DND-41 (cell line): ENCODE measurements around the gene ACO2.
"Not testable (repeated sequence)": the region's sequence is repeated elsewhere in the genome, so short reads cannot be mapped to it uniquely, and the experiment has no call there.

Experiments
- ATAC-seq: fragments of 200-7000 bp; cut with Tn5 transposase; 3 replicates; pipeline ENCODE4 v1.9.1; 2021; ENCODE audit warnings: low read depth; ENCODE audit not compliant: insufficient read depth
- DNase-seq: peaks from one replicate; pipeline ENCODE4 v3.0.0-alpha.2; 2020
- H2AFZ ChIP-seq: 2 replicates; pipeline ENCODE4 v1.6.0; 2012; ENCODE audit warnings: low read depth, low read length
- H3K27ac ChIP-seq: 2 replicates; pipeline ENCODE4 v1.5.1; 2012; ENCODE audit warnings: low read length, inconsistent platforms
- H3K27me3 ChIP-seq: fragments of 200-600 bp; sonication (generic); 2 replicates; pipeline ENCODE4 v1.6.0; 2012; ENCODE audit warnings: low read length, mild to moderate bottlenecking, inconsistent platforms; ENCODE audit not compliant: insufficient read depth, poor library complexity
- H3K36me3 ChIP-seq: 2 replicates; pipeline ENCODE4 v1.5.1; 2012; ENCODE audit warnings: low read length, inconsistent platforms; ENCODE audit not compliant: insufficient read depth
- H3K4me1 ChIP-seq: 2 replicates; pipeline ENCODE4 v1.5.1; 2012; ENCODE audit warnings: mild to moderate bottlenecking, low read length; ENCODE audit not compliant: insufficient read depth
- H3K4me2 ChIP-seq: 2 replicates; pipeline ENCODE4 v1.6.0; 2012; ENCODE audit warnings: mild to moderate bottlenecking, moderate library complexity, low read length, inconsistent platforms; ENCODE audit not compliant: insufficient read depth
- H3K4me3 ChIP-seq, 2 experiments: fragments of 200-600 bp in 1 of 2; shearing (Covaris generic) in 1 of 2; 2 replicates each; pipeline ENCODE4 v1.5.1; 2012 to 2016; ENCODE audit warnings: inconsistent platforms in 2 of 2, low read length in 2 of 2, mild to moderate bottlenecking in 2 of 2, low read depth in 1 of 2, moderate library complexity in 1 of 2
- H3K79me2 ChIP-seq: 2 replicates; pipeline ENCODE4 v1.6.0; 2012; ENCODE audit warnings: low read length, inconsistent platforms; ENCODE audit not compliant: insufficient read depth
- H3K9ac ChIP-seq: 2 replicates; pipeline ENCODE4 v1.6.0; 2012; ENCODE audit warnings: low read depth, mild to moderate bottlenecking, inconsistent platforms, low read length, moderate library complexity
- H3K9me3 ChIP-seq: 2 replicates; pipeline ENCODE4 v1.5.1; 2012; ENCODE audit warnings: low read length, moderate library complexity, mild to moderate bottlenecking, inconsistent platforms; ENCODE audit not compliant: insufficient read depth, severe bottlenecking
- H4K20me1 ChIP-seq: 2 replicates; pipeline ENCODE4 v1.6.0; 2012; ENCODE audit warnings: low read length; ENCODE audit not compliant: insufficient read depth
- EZH2 ChIP-seq: IDR thresholded peaks from 3 replicates; pipeline ENCODE4 v1.6.1; 2012; ENCODE audit warnings: borderline replicate concordance, low read depth, mild to moderate bottlenecking, moderate library complexity, low read length, inconsistent platforms; ENCODE audit not compliant: severe bottlenecking
- TF ChIP-seq, protein P1 (sequence below): IDR thresholded peaks from 2 replicates; pipeline ENCODE4 v1.5.1; 2012; ENCODE audit warnings: borderline replicate concordance, low read length, moderate library complexity, mild to moderate bottlenecking; ENCODE audit not compliant: poor library complexity, severe bottlenecking; ENCODE audit errors: extremely low read depth

ACO2 gene

DNA sequence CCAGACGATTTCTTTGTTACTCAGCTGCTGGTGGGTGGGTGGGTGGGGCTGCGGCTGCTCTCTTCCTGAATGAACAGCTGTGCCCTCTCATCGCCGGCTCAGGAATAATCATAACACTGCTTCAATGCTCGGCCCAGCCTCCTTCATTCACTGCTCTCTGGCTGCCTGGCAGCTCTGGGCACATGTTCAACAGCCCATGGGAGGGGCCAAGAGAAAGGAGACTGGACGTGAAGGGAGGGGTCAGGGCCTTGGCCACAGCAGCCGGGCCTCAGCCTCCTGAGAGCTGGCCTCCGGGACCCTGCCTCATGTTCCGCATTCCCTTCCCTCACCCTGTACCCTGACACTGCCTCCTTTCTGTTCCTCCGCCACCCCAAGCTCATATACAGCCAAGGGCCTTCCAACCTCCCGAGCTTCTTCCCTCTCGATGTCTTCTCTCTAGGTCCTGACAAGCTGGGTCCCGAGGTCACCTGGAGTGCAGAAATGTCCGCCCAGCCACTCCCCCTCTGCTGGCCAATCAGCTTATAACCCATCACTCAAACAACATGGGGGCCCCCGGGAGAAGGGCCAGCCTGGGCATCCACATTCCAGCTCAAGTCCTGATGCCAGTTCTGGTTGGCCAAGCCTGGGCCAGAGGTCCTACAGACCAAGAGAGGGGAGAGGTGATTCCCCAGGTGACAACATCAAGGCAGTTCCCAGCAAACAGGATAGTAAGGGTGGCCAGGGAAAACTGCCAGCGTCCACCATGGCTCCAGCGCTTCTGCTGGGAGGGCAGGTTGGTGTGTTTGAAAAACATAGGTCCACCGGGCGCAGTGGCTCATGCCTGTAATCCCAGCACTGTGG is 88.7 kb downstream of the ACO2 start:
- no peaks in the 10 kb centered on the region for H3K4me1 ChIP-seq
- H3K79me2 ChIP-seq: no peaks in the 10 kb centered on the region
- ATAC-seq (no peak), DNase-seq (no peak)
- no peak overlapping the region for H3K4me2 ChIP-seq
- 0 out of 2 replicates have a peak, but pooled peaks cover 3% of the 10 kb centered on the region for H4K20me1 ChIP-seq
- no peak overlapping the region for H2AFZ ChIP-seq
- no peaks in the 10 kb centered on the region for H3K9me3 ChIP-seq
- no peak overlapping the region for H3K9ac ChIP-seq
- no peaks in the 10 kb centered on the region for H3K36me3 ChIP-seq
- no peak for TF ChIP-seq EZH2
- TF ChIP-seq, protein P1, sequence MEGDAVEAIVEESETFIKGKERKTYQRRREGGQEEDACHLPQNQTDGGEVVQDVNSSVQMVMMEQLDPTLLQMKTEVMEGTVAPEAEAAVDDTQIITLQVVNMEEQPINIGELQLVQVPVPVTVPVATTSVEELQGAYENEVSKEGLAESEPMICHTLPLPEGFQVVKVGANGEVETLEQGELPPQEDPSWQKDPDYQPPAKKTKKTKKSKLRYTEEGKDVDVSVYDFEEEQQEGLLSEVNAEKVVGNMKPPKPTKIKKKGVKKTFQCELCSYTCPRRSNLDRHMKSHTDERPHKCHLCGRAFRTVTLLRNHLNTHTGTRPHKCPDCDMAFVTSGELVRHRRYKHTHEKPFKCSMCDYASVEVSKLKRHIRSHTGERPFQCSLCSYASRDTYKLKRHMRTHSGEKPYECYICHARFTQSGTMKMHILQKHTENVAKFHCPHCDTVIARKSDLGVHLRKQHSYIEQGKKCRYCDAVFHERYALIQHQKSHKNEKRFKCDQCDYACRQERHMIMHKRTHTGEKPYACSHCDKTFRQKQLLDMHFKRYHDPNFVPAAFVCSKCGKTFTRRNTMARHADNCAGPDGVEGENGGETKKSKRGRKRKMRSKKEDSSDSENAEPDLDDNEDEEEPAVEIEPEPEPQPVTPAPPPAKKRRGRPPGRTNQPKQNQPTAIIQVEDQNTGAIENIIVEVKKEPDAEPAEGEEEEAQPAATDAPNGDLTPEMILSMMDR: no peak
- H3K27me3 ChIP-seq: peaks cover 24% of the 10 kb centered on the region
- H3K27ac ChIP-seq: no peak overlapping the region
- no peak overlapping the region for H3K4me3 ChIP-seq

DNA sequence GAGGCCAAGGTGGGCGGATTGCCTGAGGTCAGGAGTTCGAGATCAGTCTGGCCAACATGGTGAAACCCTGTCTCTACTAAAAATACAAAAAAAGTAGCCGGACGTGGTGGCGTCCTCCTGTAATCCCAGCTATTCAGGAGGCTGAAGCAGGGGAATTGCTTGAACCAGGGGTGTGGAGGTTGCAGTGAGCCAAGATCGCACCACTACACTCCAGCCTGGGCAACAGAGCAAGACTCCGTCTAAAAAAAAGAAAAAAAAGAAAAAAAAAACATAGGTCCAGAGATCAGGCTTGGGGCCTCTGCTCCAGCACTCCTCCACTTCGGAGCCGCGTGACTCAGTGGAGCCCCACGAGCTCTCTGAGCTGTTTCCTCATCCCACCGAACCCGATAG is 89.3 kb downstream of the ACO2 start:
- not testable (repeated sequence) for H2AFZ ChIP-seq

GRCh38 chr22:41560095-41560471 is 91.2 kb downstream of the ACO2 start:
- Histone ChIP-seq H3K4me2 (no peak overlapping the region), H4K20me1 (0 out of 2 replicates have a peak, but pooled peaks cover 3% of the 10 kb centered on the region), H3K27ac (no peak overlapping the region), H3K4me1 (no peaks in the 10 kb centered on the region), H3K79me2 (no peaks in the 10 kb centered on the region), H2AFZ (no peak overlapping the region), H3K27me3 (peaks cover 20% of the 10 kb centered on the region), H3K36me3 (no peaks in the 10 kb centered on the region), H3K9ac (no peak overlapping the region), H3K4me3 (no peak overlapping the region), H3K9me3 (no peaks in the 10 kb centered on the region)
- no peak for TF ChIP-seq EZH2
- TF ChIP-seq, protein P1: no peak
- DNase-seq (no peak), ATAC-seq (no peak)

More for the DNA sequence above, 89.3 kb downstream of the ACO2 start:
- H3K27me3 ChIP-seq: peaks cover 20% of the 10 kb centered on the region
- not testable (repeated sequence) for H3K36me3 ChIP-seq, H3K9me3 ChIP-seq, DNase-seq, H3K4me1 ChIP-seq, H4K20me1 ChIP-seq, H3K27ac ChIP-seq, H3K4me3 ChIP-seq, H3K4me2 ChIP-seq, ATAC-seq, H3K79me2 ChIP-seq, H3K9ac ChIP-seq

DNA sequence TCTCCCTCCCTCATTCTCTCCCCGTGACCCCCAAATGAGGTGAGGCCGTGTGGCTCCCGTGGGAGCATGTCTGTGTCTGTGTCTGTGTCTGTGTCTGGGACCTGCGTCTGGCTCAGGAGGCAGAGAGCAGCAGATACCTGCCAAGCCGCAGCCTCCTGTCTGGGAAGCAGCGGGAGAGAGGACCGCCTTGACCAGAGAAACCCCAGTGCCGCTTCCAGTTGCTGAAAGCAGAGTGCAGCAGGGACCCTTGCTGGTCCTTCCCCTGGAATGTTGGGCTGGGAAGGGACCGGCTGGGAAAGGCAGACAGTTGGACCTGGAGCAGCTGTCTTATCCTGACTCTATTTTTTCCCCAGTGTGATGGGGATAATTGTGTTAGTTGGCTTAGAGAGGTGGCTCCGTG is 92.4 kb downstream of the ACO2 start:
- H2AFZ ChIP-seq: no peak overlapping the region
- H3K4me3 ChIP-seq: no peak overlapping the region
- no peaks in the 10 kb centered on the region for H3K36me3 ChIP-seq
- H3K79me2 ChIP-seq: no peaks in the 10 kb centered on the region
- H3K9ac ChIP-seq: no peak overlapping the region
- no peak for ATAC-seq
- H3K4me1 ChIP-seq: no peaks in the 10 kb centered on the region
- no peak overlapping the region for H3K4me2 ChIP-seq
- 0 out of 2 replicates have a peak, but pooled peaks cover 3% of the 10 kb centered on the region for H4K20me1 ChIP-seq
- TF ChIP-seq EZH2: no peak
- TF ChIP-seq, protein P1: no peak
- H3K9me3 ChIP-seq: no peaks in the 10 kb centered on the region
- no peak for DNase-seq
- H3K27me3 ChIP-seq: peaks cover 20% of the 10 kb centered on the region
- H3K27ac ChIP-seq: no peak overlapping the region
